Measurements from ENCODE around the gene COBLL1.

The COBLL1 gene

DNA sequence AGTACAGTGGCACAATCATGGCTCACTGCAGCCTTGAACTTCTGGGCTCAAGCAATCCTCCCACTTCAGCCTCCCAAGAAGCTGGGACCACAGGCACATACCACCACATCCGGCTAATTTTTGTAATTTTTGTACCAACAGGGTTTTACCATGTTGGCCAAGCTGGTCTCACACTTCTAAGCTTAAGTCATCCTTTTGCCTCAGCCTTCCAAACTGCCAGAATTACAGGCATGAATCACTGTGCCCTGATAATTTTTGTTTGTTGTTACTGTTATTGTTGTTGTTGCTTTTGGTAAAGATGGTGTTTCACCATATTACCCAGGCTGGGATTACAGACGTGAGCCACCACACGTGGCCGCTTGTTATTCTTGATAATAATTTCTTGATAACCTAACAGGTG lies 10.5 kb upstream of the COBLL1 start:
- DNase-seq: no peak

- no peak for DNase-seq
Measured at GRCh38 chr2:164850235-164850634, 8.6 kb upstream of the COBLL1 start.

- DNase-seq: no peak
Measured at GRCh38 chr2:164849506-164849905, 7.9 kb upstream of the COBLL1 start.

GRCh38 chr2:164847981-164848741 lies 6.5 kb upstream of the COBLL1 start:
- DNase-seq: peak; percentile 47

DNA sequence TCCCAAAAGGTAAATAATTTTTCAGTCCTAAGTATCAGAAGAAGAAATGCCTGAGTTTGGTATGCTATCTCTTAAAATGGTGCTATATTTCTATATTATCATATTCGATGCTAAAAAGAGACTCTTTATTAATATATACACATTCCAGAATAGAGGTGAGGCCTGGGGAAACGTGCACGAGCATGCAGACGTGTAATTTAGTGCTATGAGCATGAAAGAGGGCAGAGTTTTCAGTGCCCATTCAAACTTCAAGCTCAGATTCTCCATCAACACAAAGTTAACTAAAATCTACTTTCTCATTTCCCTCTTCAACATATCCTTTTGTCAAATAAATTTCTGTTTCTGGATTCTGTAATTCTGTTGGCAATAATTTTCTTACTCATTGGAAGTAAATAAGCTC lies 5.7 kb upstream of the COBLL1 start:
- no peak for DNase-seq

DNA sequence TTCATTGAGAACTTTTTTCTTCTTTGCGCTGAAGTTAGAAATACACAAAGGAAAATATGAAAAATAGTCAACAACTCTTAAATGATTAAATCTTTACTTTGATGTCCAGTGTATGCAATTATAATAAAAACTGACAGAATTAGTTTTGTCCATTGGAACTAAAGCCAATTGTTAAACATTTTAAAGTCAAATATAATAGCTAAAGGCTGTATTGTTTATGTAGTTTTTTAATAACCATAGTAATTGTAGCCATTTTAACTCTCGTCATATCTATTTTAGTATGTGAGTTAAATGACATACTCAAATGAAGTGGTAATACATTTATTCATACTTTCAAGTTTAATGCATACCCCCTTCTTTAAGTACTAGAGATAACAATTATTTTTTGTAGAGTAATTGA lies 4.7 kb upstream of the COBLL1 start:
- DNase-seq: no peak

GRCh38 chr2:164843346-164843911 lies 1.8 kb upstream of the COBLL1 start:
- DNase-seq: no peak

DNA sequence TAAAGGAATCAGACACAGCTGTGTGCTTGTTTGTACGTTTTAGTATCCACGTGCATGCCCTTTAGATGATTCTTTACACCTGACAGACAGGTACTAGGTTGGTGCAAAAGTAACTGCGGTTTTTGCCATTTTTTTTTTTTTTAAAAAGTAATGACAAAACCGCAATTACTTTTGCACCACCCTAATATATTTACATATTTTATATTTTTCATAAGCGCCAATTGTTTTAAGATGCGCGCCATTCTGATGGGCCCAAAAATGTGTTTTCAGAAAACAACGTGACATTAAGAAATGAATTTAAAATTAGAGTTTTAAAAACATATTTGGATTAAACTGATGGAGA lies 972 bp upstream of the COBLL1 start:
- DNase-seq: no peak

GRCh38 chr2:164840930-164841718 lies 499 bp downstream of the COBLL1 start:
- DNase-seq: peak; percentile 82

DNA sequence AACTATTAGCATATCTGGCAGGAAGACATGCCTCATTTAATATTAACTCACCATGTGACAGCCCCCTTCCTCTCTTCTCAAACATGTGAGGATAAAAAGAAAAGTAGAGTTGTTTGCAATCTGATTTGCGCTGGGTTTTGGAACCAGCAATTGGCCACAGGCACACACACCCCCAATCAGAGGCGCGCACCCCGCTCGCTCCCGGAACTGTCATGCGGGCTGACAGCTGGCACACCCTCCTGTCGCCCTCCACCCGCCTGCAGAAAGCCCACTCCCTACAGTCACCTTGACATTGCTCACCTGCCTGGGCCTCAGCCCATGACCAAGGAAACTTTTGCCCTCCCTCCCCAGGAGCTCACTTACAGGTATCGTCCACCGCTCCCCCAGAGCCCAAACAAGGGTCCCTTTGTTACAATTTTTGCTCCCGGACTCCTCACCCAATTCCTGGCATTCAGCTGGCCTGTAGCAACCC lies 1.1 kb downstream of the COBLL1 start:
- DNase-seq: peak; percentile 74

DNA sequence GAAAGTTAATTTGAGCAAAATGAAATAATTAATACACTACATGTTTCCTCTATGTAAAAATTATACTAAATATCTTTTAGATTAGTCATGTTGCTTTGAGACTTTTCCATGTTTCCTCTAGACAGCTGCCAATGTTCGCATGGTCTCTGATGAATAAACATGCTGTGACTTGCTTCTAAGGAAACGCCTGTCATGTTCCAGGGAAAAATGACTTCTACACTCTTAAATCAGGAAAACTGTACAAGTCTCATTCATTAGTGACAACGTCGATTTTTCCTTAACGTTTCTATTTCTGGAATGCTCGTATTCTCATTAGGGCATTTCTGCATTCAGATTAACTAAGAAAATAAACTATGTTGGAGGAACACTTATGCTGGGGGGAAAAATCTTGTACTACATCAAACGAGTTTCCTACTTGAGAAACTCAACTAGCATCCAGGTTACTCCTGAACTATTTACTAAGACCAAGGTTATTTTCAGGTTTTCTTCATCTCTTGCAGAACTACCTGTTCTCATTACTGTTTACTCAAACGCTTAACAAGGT lies 1.6 kb downstream of the COBLL1 start:
- DNase-seq: peak; percentile 42

DNA sequence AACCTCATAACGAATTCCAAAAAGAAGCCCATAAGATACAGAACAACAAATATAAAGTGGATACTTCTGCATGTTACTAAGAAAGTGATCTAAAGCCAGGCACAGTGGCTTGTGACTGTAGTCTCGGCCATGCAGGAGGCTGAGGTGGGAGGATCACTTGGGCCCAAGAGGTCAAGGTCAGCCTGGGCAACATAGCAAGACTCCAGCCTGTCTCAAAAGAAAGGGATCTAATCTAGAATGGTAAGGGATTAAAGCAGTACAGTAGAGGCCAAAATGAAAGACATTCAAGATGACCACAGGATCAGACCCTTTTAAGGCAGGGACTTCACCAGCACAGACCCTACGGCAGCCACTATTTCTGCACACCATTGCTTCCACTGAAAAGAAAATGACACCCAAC lies 3.8 kb downstream of the COBLL1 start:
- no peak for DNase-seq

- DNase-seq: no peak
Measured at GRCh38 chr2:164836907-164837306, 4.7 kb downstream of the COBLL1 start.

GRCh38 chr2:164835302-164835701 lies 6.3 kb downstream of the COBLL1 start:
- peak; percentile 35 for DNase-seq

DNA sequence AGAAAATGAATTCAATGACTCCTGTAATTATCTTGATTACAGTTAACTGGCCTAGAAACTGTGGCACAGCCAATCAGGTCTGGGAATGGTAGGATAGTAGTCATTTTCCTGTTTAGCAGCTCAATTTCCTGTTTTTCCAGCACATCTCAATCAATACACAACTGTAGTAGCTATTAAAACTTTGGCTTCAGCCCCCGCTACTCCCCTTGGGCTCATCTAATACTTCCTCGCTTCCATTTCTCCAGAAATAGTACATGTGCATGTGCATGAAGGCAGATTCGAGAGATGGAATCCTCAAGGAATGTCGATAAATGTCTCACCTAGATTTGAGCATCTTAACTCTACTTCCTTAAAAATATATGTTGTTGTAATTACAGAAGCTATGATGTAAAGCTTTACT lies 9.7 kb downstream of the COBLL1 start:
- no peak for DNase-seq

- no peak for DNase-seq
Measured at GRCh38 chr2:164831180-164831579, 10.4 kb downstream of the COBLL1 start.

- no peak for DNase-seq
Measured at GRCh38 chr2:164826293-164827243, 15.1 kb downstream of the COBLL1 start.

DNA sequence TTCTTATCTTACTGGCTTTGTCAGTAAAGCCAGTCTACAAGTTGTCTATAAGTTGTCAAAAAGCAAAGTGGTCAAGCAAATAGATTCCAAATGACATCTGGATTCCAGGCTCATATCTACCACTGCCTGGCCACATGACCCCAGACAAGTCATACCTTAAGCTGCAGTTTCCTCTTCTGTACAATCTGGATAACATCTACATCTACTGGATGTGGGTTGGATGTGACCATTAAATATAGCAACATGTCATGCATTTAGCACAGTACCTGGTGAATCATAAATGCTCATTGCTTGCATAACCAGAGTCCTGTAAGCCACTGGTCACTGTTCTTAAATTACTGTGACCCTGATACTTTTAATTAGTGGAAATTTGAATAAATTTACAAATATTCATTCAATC lies 16.8 kb downstream of the COBLL1 start:
- DNase-seq: no peak

- DNase-seq: no peak
Measured at GRCh38 chr2:164823126-164823525, 18.5 kb downstream of the COBLL1 start.

DNA sequence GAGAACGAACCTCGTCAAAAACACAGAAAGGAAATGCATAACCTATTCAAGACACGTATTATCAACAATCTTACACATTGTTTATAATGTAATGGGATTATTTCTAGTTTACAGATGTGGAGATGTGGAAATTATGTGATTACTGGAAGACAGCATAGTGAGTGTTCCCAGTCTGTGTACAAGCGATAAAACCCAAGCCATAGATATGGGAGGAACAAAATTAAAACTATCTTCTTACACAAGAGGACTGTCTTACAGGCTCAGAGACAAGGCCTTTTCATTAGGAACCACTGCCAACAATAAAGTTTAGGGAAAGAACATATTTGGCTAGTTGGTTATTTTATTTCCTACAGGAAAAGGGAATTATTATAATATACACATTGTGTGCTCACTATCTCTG lies 20.3 kb downstream of the COBLL1 start:
- no peak for DNase-seq

GRCh38 chr2:164818149-164819136 lies 23.2 kb downstream of the COBLL1 start:
- no peak for DNase-seq
